Fibroblast of skin of left quadriceps (primary cell): ENCODE results near the gene APBB2.
"Not testable (repeated sequence)": the region's sequence is repeated elsewhere in the genome, so short reads cannot be mapped to it uniquely, and the experiment has no call there.

Source experiments
- DNase-seq, 2 experiments: peaks; one replicate each; pipeline ENCODE4 v3.0.0-alpha.2; 2013; ENCODE audit warnings: low read depth in 2 of 2

The APBB2 gene

GRCh38 chr4:40827758-40828157, 386.6 kb downstream of the APBB2 start:
- no peak for DNase-seq

- DNase-seq, result no peak
Measured at GRCh38 chr4:40826821-40827220, 387.5 kb downstream of the APBB2 start.

DNA sequence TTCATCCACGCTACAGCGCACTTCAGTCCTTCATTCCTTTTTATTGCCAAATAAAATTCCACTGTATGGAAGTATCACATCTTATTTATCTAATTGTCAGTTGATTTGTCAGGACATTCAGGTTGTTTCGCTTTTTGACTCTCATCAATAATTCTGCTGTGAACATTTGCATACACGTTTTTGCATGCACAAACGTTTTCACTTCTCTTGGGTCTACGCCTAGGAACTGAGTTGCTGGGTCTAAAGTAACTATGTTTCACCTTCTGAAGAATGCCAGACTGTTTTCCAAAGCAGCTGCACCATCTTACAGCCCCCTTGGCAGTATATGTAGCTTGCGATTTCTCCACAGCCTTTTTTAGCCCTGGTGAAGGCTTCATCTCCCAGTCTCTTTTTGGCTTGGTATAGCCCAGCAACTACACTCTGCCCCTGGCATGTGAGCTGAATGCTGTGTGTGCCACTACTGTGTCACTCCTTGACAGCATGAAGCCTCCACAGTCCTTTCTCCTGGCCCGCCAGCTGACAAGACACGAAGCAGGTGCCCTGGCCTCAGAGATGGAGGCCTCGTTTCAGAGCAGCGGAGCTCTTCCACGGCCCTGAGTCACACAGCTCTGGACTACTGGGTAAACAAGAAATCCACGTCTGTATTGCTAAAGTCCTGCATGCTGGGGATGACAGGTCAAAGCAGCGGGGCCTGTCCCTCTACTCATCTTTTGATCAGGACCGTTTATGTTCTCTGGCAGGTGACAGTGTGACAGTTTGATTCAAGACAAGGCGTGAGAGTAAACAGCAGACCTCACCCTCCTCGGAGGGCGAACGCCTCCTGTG, 389.1 kb downstream of the APBB2 start:
- no peak for DNase-seq

DNA sequence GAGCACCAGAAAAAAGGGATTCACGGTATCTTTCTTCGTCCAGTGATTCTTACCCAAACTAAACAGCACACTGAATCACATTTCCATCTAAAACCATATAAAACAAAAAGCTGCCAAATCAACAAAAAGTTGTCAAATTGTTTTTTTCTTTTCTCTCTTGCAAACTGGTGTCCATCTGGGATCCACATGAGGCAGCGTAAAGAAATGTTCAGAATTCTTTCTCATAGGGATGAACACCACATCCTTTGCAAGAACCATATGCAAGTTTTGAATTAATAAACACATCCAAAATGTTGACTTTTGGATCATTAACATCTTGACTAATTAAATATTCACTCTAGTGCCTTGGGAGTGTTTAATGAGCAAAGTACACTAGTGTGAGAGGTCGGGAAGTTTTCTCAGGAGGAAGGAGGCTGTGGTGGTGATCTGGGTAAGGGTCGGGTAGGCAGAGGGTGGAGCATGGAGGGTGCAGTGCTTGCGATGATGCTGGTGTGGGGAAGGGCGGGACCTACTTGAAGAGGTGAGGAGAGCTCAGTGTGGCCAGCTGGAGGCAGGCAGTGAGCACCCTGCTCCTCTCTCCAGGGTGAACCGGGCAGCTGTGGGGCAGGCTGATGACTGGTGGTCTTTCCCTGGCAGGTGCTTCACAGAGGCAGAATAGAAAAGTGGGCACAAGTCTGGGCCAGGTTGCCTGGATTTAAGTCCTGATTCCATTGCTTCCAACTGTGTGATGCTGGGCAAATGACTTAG, 391.7 kb downstream of the APBB2 start:
- no peak for DNase-seq

- DNase-seq, result no peak
Measured at GRCh38 chr4:40820101-40820500, 394.2 kb downstream of the APBB2 start.

GRCh38 chr4:40817157-40817556, 397.2 kb downstream of the APBB2 start:
- not testable (repeated sequence) for DNase-seq

- no peak for DNase-seq
Measured at GRCh38 chr4:40812856-40813255, 401.5 kb downstream of the APBB2 start.

DNA sequence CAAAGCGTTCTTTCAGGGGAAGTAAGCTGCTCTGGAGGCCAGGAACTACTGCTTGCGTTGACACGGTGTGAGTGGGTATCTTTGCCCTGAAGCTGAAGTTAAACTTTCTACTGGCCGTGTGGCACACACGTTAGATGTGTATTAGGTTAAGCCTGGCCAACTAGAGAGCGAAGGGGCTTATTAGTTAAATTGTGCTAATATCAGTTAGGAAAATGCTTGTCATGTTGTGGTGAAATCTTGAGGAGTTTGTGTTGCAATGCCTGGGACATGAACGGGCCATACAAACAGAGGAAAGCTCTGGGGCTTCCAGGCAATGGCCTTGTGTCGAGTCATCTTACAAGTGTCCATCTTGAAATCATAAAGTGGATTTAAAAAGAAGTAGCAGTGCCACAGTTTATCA, 402.0 kb downstream of the APBB2 start:
- no peak for DNase-seq

DNA sequence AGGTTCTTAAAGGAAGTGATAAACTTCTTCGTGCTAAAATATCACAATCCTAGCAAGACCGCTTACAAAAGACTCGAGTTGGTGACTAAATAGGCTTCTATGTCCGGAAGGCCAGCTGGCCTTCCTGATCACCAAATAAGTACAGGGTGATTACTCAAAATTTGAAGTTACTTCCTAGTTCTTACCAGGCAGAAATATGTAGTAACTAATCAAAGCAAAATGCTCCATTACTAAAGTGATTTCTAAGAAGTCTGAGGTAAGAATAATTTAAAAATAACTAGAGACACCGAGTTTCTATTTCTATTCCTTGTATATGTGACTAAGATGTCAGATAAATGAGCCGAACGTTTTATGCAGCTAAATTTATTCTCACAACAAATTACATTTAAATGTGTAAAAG, 402.4 kb downstream of the APBB2 start:
- no peak for DNase-seq

- DNase-seq, result no peak
Measured at GRCh38 chr4:40808926-40809457, 405.4 kb downstream of the APBB2 start.

GRCh38 chr4:40804598-40804997, 409.7 kb downstream of the APBB2 start:
- no peak for DNase-seq

- DNase-seq, result no peak
Measured at GRCh38 chr4:40800064-40800463, 414.3 kb downstream of the APBB2 start.

- no peak for DNase-seq
Measured at GRCh38 chr4:40789771-40790170, 424.6 kb downstream of the APBB2 start.

- no peak for DNase-seq
Measured at GRCh38 chr4:40789031-40789430, 425.3 kb downstream of the APBB2 start.

DNA sequence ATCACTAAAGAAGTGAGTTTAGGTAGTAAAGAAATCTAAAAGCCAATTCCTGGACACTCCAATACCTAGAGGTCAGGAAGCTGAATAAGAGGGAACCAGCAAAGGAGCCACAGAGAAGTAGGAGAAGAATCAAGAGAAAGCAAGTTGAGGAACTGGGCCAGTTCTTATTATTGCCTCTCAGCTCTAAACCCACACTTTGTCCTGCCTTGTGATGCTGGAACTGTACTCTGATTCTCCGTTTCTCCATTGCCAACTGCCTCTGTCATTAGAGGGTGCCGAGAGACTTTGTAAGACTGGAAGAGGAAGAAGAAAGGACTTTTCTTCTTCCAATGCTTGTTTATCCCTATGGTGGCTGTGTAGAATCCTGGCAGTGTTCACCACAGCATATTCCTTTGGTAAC, 426.0 kb downstream of the APBB2 start:
- no peak for DNase-seq

DNA sequence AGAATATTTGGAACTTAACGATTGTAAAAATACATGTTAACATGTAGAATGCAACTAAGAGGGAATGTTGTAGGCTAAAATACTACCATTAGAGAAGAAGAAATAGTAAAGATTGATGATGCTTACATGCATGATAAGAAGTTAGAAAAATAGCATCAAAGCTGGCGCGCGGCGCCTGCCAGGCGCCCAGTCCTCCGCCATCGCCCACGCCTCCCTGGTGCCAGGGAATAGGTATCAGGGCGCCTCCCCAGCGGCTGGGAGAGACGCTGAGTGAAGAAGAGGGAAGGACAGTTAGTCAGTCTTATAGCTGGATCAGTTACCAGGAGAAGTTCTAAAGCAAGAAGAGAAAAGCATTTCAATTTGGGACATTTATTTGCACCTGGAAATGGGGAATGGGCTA, 428.6 kb downstream of the APBB2 start:
- DNase-seq, result no peak

- DNase-seq, result no peak
Measured at GRCh38 chr4:40782876-40783275, 431.5 kb downstream of the APBB2 start.

DNA sequence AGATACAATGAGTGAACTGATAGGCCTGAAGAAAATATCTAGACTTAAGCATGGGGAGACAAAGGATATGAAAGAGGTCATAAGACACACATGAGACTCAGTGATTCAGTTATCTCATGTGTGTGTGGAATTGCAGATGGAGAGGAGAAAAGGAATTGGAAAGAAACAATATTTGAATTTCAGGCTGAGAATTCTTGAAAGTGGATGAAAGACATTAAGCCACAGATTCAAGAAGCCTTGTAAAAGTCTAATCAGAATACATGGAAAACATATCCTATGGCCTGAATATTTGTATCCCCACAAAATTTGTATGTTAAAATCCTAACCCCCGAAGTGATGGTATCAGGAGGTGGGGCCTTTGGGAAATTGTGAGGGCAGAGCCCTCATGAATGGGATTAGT, 436.3 kb downstream of the APBB2 start:
- no peak for DNase-seq

- DNase-seq, result no peak
Measured at GRCh38 chr4:40769266-40769665, 445.1 kb downstream of the APBB2 start.

- DNase-seq, result peak; percentile 74 to 78
Measured at GRCh38 chr4:40763228-40763716, 451.1 kb downstream of the APBB2 start.
